HK-2 (cell line): ENCODE results near the gene TOP2B.
A peak's percentile ranks its signal among the peaks of the same experiment; 100 is the strongest.

Experiments
- DNase-seq: peaks from one replicate; pipeline ENCODE4 v3.0.0-alpha.2; 2018; ENCODE audit not compliant: unreplicated experiment

Gene TOP2B

GRCh38 chr3:25664812-25665314, at the start of gene TOP2B:
TOP2B (minus strand) TSS chr3:25664907; CDS start chr3:25664297, 610 bp downstream.
- DNase-seq, result peak; percentile 91

- peak; percentile 26 for DNase-seq
Observed at GRCh38 chr3:25713341-25713985, 48.8 kb upstream of the TOP2B start.

GRCh38 chr3:25711090-25711489, 46.4 kb upstream of the TOP2B start:
- no peak for DNase-seq

GRCh38 chr3:25708036-25708435, 43.3 kb upstream of the TOP2B start:
- no peak for DNase-seq

- DNase-seq, result no peak
Observed at GRCh38 chr3:25707268-25707926, 42.7 kb upstream of the TOP2B start.

- DNase-seq, result no peak
Observed at GRCh38 chr3:25706213-25706612, 41.5 kb upstream of the TOP2B start.

GRCh38 chr3:25697553-25697952, 32.8 kb upstream of the TOP2B start:
- DNase-seq, result no peak

GRCh38 chr3:25695731-25696420, 31.2 kb upstream of the TOP2B start:
- DNase-seq, result no peak

- no peak for DNase-seq
Observed at GRCh38 chr3:25693238-25693637, 28.5 kb upstream of the TOP2B start.

- DNase-seq, result no peak
Observed at GRCh38 chr3:25692341-25692740, 27.6 kb upstream of the TOP2B start.

- no peak for DNase-seq
Observed at GRCh38 chr3:25690768-25691533, 26.2 kb upstream of the TOP2B start.

- no peak for DNase-seq
Observed at GRCh38 chr3:25689226-25689625, 24.5 kb upstream of the TOP2B start.

GRCh38 chr3:25687742-25688141, 23.0 kb upstream of the TOP2B start:
- no peak for DNase-seq

- DNase-seq, result no peak
Observed at GRCh38 chr3:25686766-25687165, 22.1 kb upstream of the TOP2B start.

- no peak for DNase-seq
Observed at GRCh38 chr3:25683882-25684281, 19.2 kb upstream of the TOP2B start.

GRCh38 chr3:25683410-25683809, 18.7 kb upstream of the TOP2B start:
- DNase-seq, result no peak

GRCh38 chr3:25679642-25680302, 15.1 kb upstream of the TOP2B start:
- DNase-seq, result no peak

- no peak for DNase-seq
Observed at GRCh38 chr3:25679166-25679565, 14.5 kb upstream of the TOP2B start.

- no peak for DNase-seq
Observed at GRCh38 chr3:25678581-25678980, 13.9 kb upstream of the TOP2B start.

GRCh38 chr3:25677121-25677520, 12.4 kb upstream of the TOP2B start:
- DNase-seq, result no peak

- DNase-seq, result no peak
Observed at GRCh38 chr3:25674670-25675069, 10.0 kb upstream of the TOP2B start.
